Stimulated activated naive CD8-positive, alpha-beta T cell treated with anti-CD3 and anti-CD28 coated beads, Interleukin-15, amount 100 ng/mL, for 72 hours (primary cell): ENCODE results near the gene LOC128125822.
"Not testable (repeated sequence)": the region's sequence is repeated elsewhere in the genome, so short reads cannot be mapped to it uniquely, and the experiment has no call there.

ENCODE experiments used
- ATAC-seq: fragments of 150-1000 bp; cut with Tn5 transposase; 2 replicates; pipeline ENCODE4 v1.10.0; 2021; ENCODE audit warnings: mild to moderate bottlenecking, moderate library complexity
- DNase-seq, 2 donors: peaks; one replicate each; pipeline ENCODE4 v3.0.0; 2021 to 2022
- H3K27ac Mint-ChIP-seq, 2 donors: one replicate each; pipeline ENCODE4 v1.8.0; 2022; ENCODE audit warnings: mild to moderate bottlenecking in 2 of 2, mixed read lengths in 2 of 2, moderate library complexity in 2 of 2
- H3K27me3 Mint-ChIP-seq: one replicate; pipeline ENCODE4 v1.8.0; 2022; ENCODE audit warnings: mixed read lengths
- H3K4me1 Mint-ChIP-seq: one replicate; pipeline ENCODE4 v1.8.0; 2022; ENCODE audit warnings: mild to moderate bottlenecking, mixed read lengths
- H3K4me3 Mint-ChIP-seq, 2 donors: one replicate each; pipeline ENCODE4 v1.8.0; 2022; ENCODE audit warnings: mild to moderate bottlenecking in 2 of 2, mixed read lengths in 2 of 2, moderate library complexity in 1 of 2
- H3K9me3 Mint-ChIP-seq, 2 donors: one replicate each; pipeline ENCODE4 v1.8.0; 2022; ENCODE audit warnings: mixed read lengths in 2 of 2

LOC128125822 gene

GRCh38 chr6:63585652-63586051 is 13.4 kb downstream of the LOC128125822 start:
- not testable (repeated sequence) for H3K27ac Mint-ChIP-seq, ATAC-seq, H3K9me3 Mint-ChIP-seq, H3K27me3 Mint-ChIP-seq, DNase-seq, H3K4me1 Mint-ChIP-seq, H3K4me3 Mint-ChIP-seq

GRCh38 chr6:63589952-63590411 is 17.7 kb downstream of the LOC128125822 start:
- no peak overlapping the region for H3K27ac Mint-ChIP-seq
- no peaks in the 10 kb centered on the region for H3K4me1 Mint-ChIP-seq
- ATAC-seq: no peak
- H3K27me3 Mint-ChIP-seq: no peaks in the 10 kb centered on the region
- DNase-seq: no peak
- H3K9me3 Mint-ChIP-seq: no peaks in the 10 kb centered on the region
- H3K4me3 Mint-ChIP-seq: no peak overlapping the region

- Mint-ChIP-seq H3K27ac (no peak overlapping the region), H3K27me3 (peaks cover 3% of the 10 kb centered on the region), H3K9me3 (no peaks in the 10 kb centered on the region), H3K4me3 (no peak overlapping the region), H3K4me1 (peaks cover 2% of the 10 kb centered on the region)
- DNase-seq (no peak), ATAC-seq (no peak)
Measured at GRCh38 chr6:63592886-63593285, 20.6 kb downstream of the LOC128125822 start.

- Mint-ChIP-seq H3K4me3 (peak overlapping the region; percentile 88 to 98), H3K4me1 (peaks cover 13% of the 10 kb centered on the region), H3K9me3 (no peaks in the 10 kb centered on the region), H3K27ac (no peak overlapping the region), H3K27me3 (peaks cover 9% of the 10 kb centered on the region)
- DNase-seq (no peak), ATAC-seq (peak; percentile 21)
Measured at GRCh38 chr6:63597141-63598048, 25.1 kb downstream of the LOC128125822 start.

- Mint-ChIP-seq H3K27me3 (peaks cover 9% of the 10 kb centered on the region), H3K4me3 (peak overlapping the region; percentile 88 to 98), H3K4me1 (peaks cover 13% of the 10 kb centered on the region), H3K27ac (no peak overlapping the region), H3K9me3 (no peaks in the 10 kb centered on the region)
- peak; percentile 72 to 81 for DNase-seq
- ATAC-seq: peak; percentile 100
Measured at GRCh38 chr6:63598049-63599036, 26.1 kb downstream of the LOC128125822 start.

- DNase-seq (no peak), ATAC-seq (no peak)
- Mint-ChIP-seq H3K27me3 (peaks cover 9% of the 10 kb centered on the region), H3K9me3 (no peaks in the 10 kb centered on the region), H3K4me3 (peak overlapping the region; percentile 88 to 98), H3K4me1 (peaks cover 13% of the 10 kb centered on the region), H3K27ac (no peak overlapping the region)
Measured at GRCh38 chr6:63599243-63599642, 27.0 kb downstream of the LOC128125822 start.

GRCh38 chr6:63600136-63600535 is 27.9 kb downstream of the LOC128125822 start:
- Mint-ChIP-seq H3K9me3 (no peaks in the 10 kb centered on the region), H3K27me3 (peaks cover 9% of the 10 kb centered on the region), H3K4me3 (no peak overlapping the region), H3K27ac (no peak overlapping the region), H3K4me1 (peaks cover 13% of the 10 kb centered on the region)
- ATAC-seq (no peak), DNase-seq (no peak)

GRCh38 chr6:63609231-63609630 is 37.0 kb downstream of the LOC128125822 start:
- no peak overlapping the region for H3K27ac Mint-ChIP-seq
- H3K9me3 Mint-ChIP-seq: no peaks in the 10 kb centered on the region
- H3K4me3 Mint-ChIP-seq: no peak overlapping the region
- ATAC-seq (no peak), DNase-seq (no peak)
- no peaks in the 10 kb centered on the region for H3K4me1 Mint-ChIP-seq
- no peaks in the 10 kb centered on the region for H3K27me3 Mint-ChIP-seq

GRCh38 chr6:63610944-63611343 is 38.7 kb downstream of the LOC128125822 start:
- Mint-ChIP-seq H3K27me3 (no peaks in the 10 kb centered on the region), H3K4me1 (no peaks in the 10 kb centered on the region), H3K27ac (no peak overlapping the region), H3K9me3 (no peaks in the 10 kb centered on the region), H3K4me3 (no peak overlapping the region)
- ATAC-seq (no peak), DNase-seq (no peak)

- H3K4me3 Mint-ChIP-seq: no peak overlapping the region
- no peaks in the 10 kb centered on the region for H3K27me3 Mint-ChIP-seq
- ATAC-seq (no peak), DNase-seq (no peak)
- no peaks in the 10 kb centered on the region for H3K9me3 Mint-ChIP-seq
- no peaks in the 10 kb centered on the region for H3K4me1 Mint-ChIP-seq
- no peak overlapping the region for H3K27ac Mint-ChIP-seq
Measured at GRCh38 chr6:63611560-63611959, 39.3 kb downstream of the LOC128125822 start.

GRCh38 chr6:63615590-63615989 is 43.3 kb downstream of the LOC128125822 start:
- Mint-ChIP-seq H3K4me3 (no peak overlapping the region), H3K4me1 (no peaks in the 10 kb centered on the region), H3K27me3 (peaks cover 15% of the 10 kb centered on the region), H3K27ac (no peak overlapping the region), H3K9me3 (no peaks in the 10 kb centered on the region)
- DNase-seq (no peak), ATAC-seq (no peak)
